Activated T-helper 9 cell treated with anti-CD3 and anti-CD28 coated beads, Interleukin-2, amount 50 U/mL, for 16 hours (primary cell): ENCODE data around the gene CLIC5.

Source experiments
- DNase-seq: peaks from one replicate; pipeline ENCODE4 v3.0.0-alpha.2; 2020; ENCODE audit warnings: low read depth

Gene CLIC5

GRCh38 chr6:46015119-46015968 lies at the start of gene CLIC5:
Gene CLIC5, minus strand, starts transcription at chr6:46015860. Its CDS starts 318 bp downstream, at chr6:46015542.
- peak; percentile 15 for DNase-seq

DNA sequence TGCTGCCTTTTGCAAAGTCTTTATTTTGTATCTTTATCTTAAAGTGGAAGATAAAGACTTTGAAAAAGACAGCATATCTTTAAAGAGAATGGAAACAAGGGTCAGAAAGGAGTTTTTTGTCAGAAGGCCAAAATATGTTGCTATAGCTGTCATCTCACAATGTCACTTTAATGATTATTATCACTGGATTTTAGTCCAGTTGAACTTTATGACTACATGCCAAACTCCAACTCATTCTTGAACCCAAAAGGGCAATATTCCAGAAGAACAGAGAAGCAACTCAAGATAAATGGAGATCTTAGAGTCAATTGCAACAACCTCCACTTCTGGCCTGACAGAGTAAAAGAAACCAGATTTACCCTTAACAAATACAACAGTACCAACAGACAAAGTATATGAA lies 47.3 kb upstream of the CLIC5 start:
- DNase-seq, result no peak

- no peak for DNase-seq
These were observed 46.7 kb upstream of the CLIC5 start for GRCh38 chr6:46062312-46062711.

DNA sequence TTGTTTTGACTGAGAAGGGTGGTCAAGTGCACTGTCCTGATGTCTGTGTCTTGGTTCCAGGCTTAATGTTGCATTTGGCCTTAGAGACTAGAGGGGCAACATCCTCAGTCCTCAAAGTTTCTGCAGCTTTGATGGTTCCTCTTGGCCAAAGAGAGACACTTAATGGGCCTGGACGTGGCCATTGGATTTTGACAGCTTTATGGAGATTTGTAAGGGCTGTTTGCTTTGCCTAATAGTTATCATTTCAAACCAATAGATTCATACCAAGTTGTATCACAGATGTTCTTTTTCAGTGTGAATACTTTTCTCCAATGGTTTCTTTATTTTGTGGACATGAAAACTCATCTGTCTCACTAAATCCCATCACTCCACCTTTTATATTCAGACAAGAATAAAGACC lies 45.8 kb upstream of the CLIC5 start:
- no peak for DNase-seq

GRCh38 chr6:46059608-46060007 lies 43.9 kb upstream of the CLIC5 start:
- no peak for DNase-seq

GRCh38 chr6:46058951-46059350 lies 43.3 kb upstream of the CLIC5 start:
- no peak for DNase-seq

GRCh38 chr6:46057792-46058191 lies 42.1 kb upstream of the CLIC5 start:
- DNase-seq, result no peak

DNA sequence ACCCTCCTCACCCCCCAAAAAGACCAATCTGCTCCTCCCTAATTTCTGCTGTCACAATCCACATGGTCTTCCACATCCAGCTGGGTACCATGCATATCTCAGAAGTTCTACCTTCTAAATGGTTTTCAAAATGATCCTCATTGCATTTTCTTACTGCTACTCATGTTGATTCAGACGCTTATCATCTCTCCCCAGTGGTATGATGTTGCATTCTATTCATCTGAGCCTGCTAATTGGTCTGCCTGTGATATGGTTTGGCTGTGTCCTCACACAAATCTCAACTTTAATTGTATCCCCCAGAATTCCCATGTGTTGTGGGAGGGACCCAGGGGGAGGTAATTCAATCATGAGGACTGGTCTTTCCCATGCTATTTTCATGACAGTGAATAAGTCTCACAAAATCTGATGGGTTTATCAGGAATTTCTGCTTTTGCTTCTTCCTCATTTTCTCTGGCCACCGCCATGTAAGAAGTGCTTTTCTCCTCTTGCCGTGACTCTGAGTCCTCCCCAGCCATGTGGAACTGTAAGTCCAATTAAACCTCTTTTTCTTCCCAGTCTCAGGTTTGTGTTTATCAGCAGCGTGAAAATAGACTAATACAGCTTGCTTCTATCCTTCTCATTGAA lies 41.4 kb upstream of the CLIC5 start:
- no peak for DNase-seq

GRCh38 chr6:46054516-46054915 lies 38.9 kb upstream of the CLIC5 start:
- DNase-seq, result no peak

GRCh38 chr6:46053039-46053933 lies 37.6 kb upstream of the CLIC5 start:
- no peak for DNase-seq

- no peak for DNase-seq
These were observed 36.8 kb upstream of the CLIC5 start for GRCh38 chr6:46052479-46052878.

DNA sequence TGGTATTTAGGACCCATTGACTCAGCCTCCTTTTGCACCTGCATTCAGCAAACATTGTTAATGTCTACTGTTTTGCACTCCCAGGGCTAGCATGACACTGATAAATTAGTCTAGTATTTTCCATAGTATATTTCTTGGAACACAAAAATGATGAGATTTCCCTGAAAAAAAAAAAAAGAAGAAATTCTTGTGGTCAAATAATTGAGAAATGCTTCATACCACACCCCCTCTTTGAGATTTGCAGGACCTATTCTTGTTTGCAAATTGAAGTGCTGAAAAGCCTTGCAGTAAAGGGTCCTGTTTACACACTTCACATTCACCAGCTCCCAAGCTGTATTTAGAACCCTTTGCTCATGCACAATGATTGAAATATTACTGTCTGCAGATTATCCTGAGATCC lies 36.3 kb upstream of the CLIC5 start:
- no peak for DNase-seq

DNA sequence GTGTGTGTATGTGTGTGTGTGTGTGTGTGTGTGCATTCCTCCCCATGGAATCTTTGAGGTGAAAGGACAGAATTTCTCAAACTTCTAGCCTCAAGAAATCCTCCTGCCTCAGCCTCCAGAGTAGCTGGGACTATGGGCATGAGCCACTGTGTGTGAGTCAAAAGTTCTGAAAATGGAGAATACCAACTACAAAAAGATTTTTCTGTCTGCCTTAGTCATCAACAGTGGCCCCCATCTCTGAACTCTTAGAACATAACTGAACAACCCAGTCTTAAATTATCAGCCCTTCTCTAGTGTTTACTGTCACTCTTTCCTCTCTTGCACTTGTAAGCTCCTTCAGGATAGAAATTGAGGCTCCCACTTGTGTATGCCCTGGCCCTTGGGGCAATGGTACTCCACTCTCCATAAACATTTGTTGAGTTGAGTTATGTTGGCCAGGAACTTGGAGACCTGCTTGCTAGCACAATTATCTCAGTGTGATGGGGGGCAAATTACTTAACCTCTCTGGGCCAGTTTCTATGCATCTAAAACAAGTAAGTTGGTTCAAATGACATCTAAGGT lies 35.3 kb upstream of the CLIC5 start:
- DNase-seq, result no peak

GRCh38 chr6:46048646-46049297 lies 33.1 kb upstream of the CLIC5 start:
- no peak for DNase-seq

DNA sequence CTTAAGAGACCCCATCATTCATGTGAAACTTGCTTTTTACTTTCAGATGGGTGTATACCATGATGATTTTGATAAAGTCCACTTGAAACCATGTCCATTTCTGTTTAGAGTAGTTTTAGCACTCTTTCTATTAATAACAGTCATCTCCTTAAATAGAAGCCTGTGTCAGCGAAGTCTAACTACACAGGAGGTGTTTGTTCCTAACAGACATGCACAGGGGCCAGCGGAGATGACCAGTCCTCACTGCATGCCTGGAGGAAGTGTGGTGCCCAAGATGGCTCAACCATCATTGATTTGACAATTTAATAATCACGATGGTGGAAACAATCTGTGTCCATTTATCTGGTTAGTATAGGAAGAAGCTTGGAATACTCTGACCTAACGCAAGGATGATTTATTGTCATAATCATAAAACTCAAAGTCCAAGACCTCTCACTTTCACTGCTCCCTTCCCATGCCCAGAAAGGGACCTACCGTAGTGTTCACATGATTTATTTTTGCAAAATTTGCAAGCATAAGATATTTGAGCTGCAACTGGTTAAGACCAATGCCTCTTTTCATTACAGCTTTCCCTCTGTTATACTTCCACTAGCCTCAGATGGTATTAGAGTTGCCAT lies 31.0 kb upstream of the CLIC5 start:
- no peak for DNase-seq

DNA sequence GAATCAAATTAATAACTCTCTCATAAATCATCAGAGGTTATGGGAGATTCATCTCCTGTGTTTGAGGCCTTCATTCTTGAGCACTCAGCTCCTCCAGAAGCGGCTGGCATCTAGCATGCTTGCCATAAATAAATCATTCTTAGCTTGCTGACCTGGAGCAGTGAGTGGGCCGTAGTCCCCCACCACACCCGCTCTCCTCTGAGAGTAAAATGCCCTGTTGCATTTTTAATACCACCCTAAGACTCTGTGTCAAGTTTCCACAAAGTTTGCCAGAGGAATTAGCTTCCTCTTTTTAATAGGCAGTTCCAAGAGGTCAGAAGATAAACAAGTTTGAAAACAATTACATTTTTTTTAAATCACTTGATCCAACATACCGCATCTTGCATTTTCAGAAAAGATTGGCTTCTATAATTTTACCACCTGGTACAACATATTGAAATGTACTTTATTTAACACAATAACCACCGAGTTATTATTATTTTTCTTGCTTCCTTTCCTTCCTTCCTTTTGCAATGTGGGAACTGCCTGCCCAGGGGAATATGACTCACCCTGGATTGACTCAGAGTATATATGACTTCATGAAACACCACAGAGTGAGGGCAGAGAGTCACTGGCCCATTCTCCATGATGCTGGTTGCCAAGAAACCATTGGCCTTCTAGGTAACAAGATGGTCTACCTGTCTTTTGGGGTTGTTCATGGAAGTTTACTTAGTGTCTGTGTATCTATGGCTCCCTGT lies 29.4 kb upstream of the CLIC5 start:
- DNase-seq, result no peak

- no peak for DNase-seq
These were observed 26.8 kb upstream of the CLIC5 start for GRCh38 chr6:46042355-46042999.

- DNase-seq, result no peak
These were observed 24.6 kb upstream of the CLIC5 start for GRCh38 chr6:46040288-46040687.

GRCh38 chr6:46039646-46040045 lies 24.0 kb upstream of the CLIC5 start:
- DNase-seq, result no peak

DNA sequence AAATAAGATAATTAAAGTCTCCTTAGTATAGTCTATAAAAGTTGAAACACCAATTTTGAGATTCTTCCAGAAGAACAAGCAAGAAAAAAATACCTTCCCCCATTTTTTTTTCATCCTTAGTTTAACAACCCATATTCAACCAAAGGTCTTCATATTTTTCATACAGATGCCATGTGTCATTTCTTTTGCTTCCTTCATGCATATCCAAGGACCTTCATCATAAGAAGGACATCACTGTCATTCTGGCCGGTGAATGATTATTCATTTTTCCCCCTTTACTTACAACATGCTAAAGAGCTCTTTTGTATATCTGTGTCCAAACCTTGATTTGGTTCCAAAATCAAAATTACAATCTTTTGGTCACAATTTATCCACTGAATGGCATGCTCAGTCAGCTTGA lies 21.3 kb upstream of the CLIC5 start:
- DNase-seq, result no peak
